ENCODE measurements around the gene GALNT2.
A peak's percentile ranks its signal among the peaks of the same experiment; 100 is the strongest.

GALNT2 gene

GRCh38 chr1:230287674-230288315 is 220.8 kb downstream of the GALNT2 start:
- no peak for DNase-seq

- DNase-seq: no peak
These were observed 221.8 kb downstream of the GALNT2 start for GRCh38 chr1:230288641-230289349.

- no peak for DNase-seq
These were observed 222.3 kb downstream of the GALNT2 start for GRCh38 chr1:230289350-230289644.

- DNase-seq: no peak
These were observed 224.9 kb downstream of the GALNT2 start for GRCh38 chr1:230291731-230292620.

- peak; percentile 81 for DNase-seq
These were observed 225.8 kb downstream of the GALNT2 start for GRCh38 chr1:230292689-230293389.

- peak; percentile 46 for DNase-seq
These were observed 226.3 kb downstream of the GALNT2 start for GRCh38 chr1:230293390-230293700.

GRCh38 chr1:230295367-230295766 is 228.3 kb downstream of the GALNT2 start:
- DNase-seq: no peak

- DNase-seq: no peak
These were observed 232.4 kb downstream of the GALNT2 start for GRCh38 chr1:230299191-230300006.

- peak; percentile 63 for DNase-seq
These were observed 233.6 kb downstream of the GALNT2 start for GRCh38 chr1:230300322-230301301.

GRCh38 chr1:230301322-230301721 is 234.3 kb downstream of the GALNT2 start:
- DNase-seq: peak; percentile 27

GRCh38 chr1:230301822-230302221 is 234.8 kb downstream of the GALNT2 start:
- DNase-seq: no peak

GRCh38 chr1:230303069-230303468 is 236.0 kb downstream of the GALNT2 start:
- DNase-seq: no peak

GRCh38 chr1:230303822-230304221 is 236.8 kb downstream of the GALNT2 start:
- DNase-seq: no peak

- no peak for DNase-seq
These were observed 239.1 kb downstream of the GALNT2 start for GRCh38 chr1:230306169-230306568.

GRCh38 chr1:230307213-230307612 is 240.2 kb downstream of the GALNT2 start:
- no peak for DNase-seq

- DNase-seq: no peak
These were observed 241.0 kb downstream of the GALNT2 start for GRCh38 chr1:230308039-230308438.

GRCh38 chr1:230308821-230309220 is 241.8 kb downstream of the GALNT2 start:
- DNase-seq: no peak

GRCh38 chr1:230309646-230310177 is 242.7 kb downstream of the GALNT2 start:
- no peak for DNase-seq

GRCh38 chr1:230310381-230311163 is 243.5 kb downstream of the GALNT2 start:
- DNase-seq: peak; percentile 47

- no peak for DNase-seq
These were observed 245.6 kb downstream of the GALNT2 start for GRCh38 chr1:230312676-230313075.
